GM21576 (cell line): ENCODE measurements around the gene KIAA1217.

Source experiments
- ATAC-seq: cut with Tn5 transposase; IDR thresholded peaks from one replicate; pipeline ENCODE4 v1.9.1; 2021; ENCODE audit warnings: mild to moderate bottlenecking, moderate library complexity; ENCODE audit not compliant: unreplicated experiment

Gene KIAA1217

GRCh38 chr10:24240041-24240751 is 31.3 kb downstream of the KIAA1217 start:
- no peak for ATAC-seq

GRCh38 chr10:24241536-24242040 is 32.6 kb downstream of the KIAA1217 start:
- ATAC-seq: no peak

GRCh38 chr10:24242562-24242961 is 33.6 kb downstream of the KIAA1217 start:
- no peak for ATAC-seq

GRCh38 chr10:24246365-24246764 is 37.4 kb downstream of the KIAA1217 start:
- no peak for ATAC-seq

- no peak for ATAC-seq
These were observed 38.9 kb downstream of the KIAA1217 start for GRCh38 chr10:24247841-24248240.

- ATAC-seq: no peak
These were observed 41.0 kb downstream of the KIAA1217 start for GRCh38 chr10:24249829-24250415.

- ATAC-seq: no peak
These were observed 42.6 kb downstream of the KIAA1217 start for GRCh38 chr10:24251547-24251946.

GRCh38 chr10:24254180-24254579 is 45.2 kb downstream of the KIAA1217 start:
- ATAC-seq: no peak

GRCh38 chr10:24255115-24255880 is 46.4 kb downstream of the KIAA1217 start:
- ATAC-seq: no peak

- ATAC-seq: no peak
These were observed 47.0 kb downstream of the KIAA1217 start for GRCh38 chr10:24255881-24256311.

- ATAC-seq: no peak
These were observed 47.7 kb downstream of the KIAA1217 start for GRCh38 chr10:24256619-24257107.

- no peak for ATAC-seq
These were observed 48.6 kb downstream of the KIAA1217 start for GRCh38 chr10:24257588-24257987.

GRCh38 chr10:24259365-24260130 is 50.6 kb downstream of the KIAA1217 start:
- ATAC-seq: no peak

GRCh38 chr10:24261627-24262026 is 52.7 kb downstream of the KIAA1217 start:
- no peak for ATAC-seq

- no peak for ATAC-seq
These were observed 54.1 kb downstream of the KIAA1217 start for GRCh38 chr10:24262929-24263590.

- ATAC-seq: no peak
These were observed 60.5 kb downstream of the KIAA1217 start for GRCh38 chr10:24269476-24269875.

GRCh38 chr10:24272374-24272773 is 63.4 kb downstream of the KIAA1217 start:
- no peak for ATAC-seq

- ATAC-seq: no peak
These were observed 68.3 kb downstream of the KIAA1217 start for GRCh38 chr10:24277277-24277676.

GRCh38 chr10:24277771-24278170 is 68.8 kb downstream of the KIAA1217 start:
- ATAC-seq: no peak

GRCh38 chr10:24278176-24278889 is 69.4 kb downstream of the KIAA1217 start:
- no peak for ATAC-seq
